Measurements from ENCODE around the gene HS1BP3. TPM values are rescaled to one million over a fixed set of nuclear protein-coding genes. Genes with fewer than 3 reads are reported as not detected.

HS1BP3 gene
- total RNA-seq, 4 donors from 2014 or later, result 7.1 to 41.8 (median 28.4) TPM

- intact Hi-C loops (cut with DNase I; ENCODE audit: low total_unique reads), result no loop called here
- TF ChIP-seq CTCF (IDR thresholded peaks at IDR 0.05) (no peak), POLR2A (IDR thresholded peaks at IDR 0.05) (no peak)
- H3K4me3 ChIP-seq, result no peak overlapping the region
- no peaks in the 10 kb centered on the region for H3K27me3 ChIP-seq
- H3K27ac ChIP-seq, result no peak overlapping the region
- DNase-seq, result no peak
- H3K9me3 ChIP-seq, result no peaks in the 10 kb centered on the region
- no peaks in the 10 kb centered on the region for H3K4me1 ChIP-seq
- H3K36me3 ChIP-seq, result no peaks in the 10 kb centered on the region
Observed at GRCh38 chr2:20625491-20626391, 25.2 kb downstream of the HS1BP3 start.

GRCh38 chr2:20624884-20625485, 25.9 kb downstream of the HS1BP3 start:
- TF ChIP-seq POLR2A (IDR thresholded peaks at IDR 0.05) (no peak), CTCF (IDR thresholded peaks at IDR 0.05) (no peak)
- H3K27me3 ChIP-seq, result no peaks in the 10 kb centered on the region
- no peaks in the 10 kb centered on the region for H3K9me3 ChIP-seq
- intact Hi-C loops (cut with DNase I; ENCODE audit: low total_unique reads), result no loop called here
- no peak overlapping the region for H3K27ac ChIP-seq
- DNase-seq, result no peak
- H3K36me3 ChIP-seq, result no peaks in the 10 kb centered on the region
- H3K4me1 ChIP-seq, result no peaks in the 10 kb centered on the region
- H3K4me3 ChIP-seq, result no peak overlapping the region

GRCh38 chr2:20624156-20624883, 26.6 kb downstream of the HS1BP3 start:
- Histone ChIP-seq H3K4me3 (no peak overlapping the region), H3K9me3 (no peaks in the 10 kb centered on the region), H3K27me3 (no peaks in the 10 kb centered on the region), H3K27ac (no peak overlapping the region), H3K4me1 (peaks cover 0 to 6% of the 10 kb centered on the region in 2 donors), H3K36me3 (no peaks in the 10 kb centered on the region)
- DNase-seq, result no peak
- no peak for TF ChIP-seq CTCF (IDR thresholded peaks at IDR 0.05)
- TF ChIP-seq POLR2A (IDR thresholded peaks at IDR 0.05), result no peak
- intact Hi-C loops (cut with DNase I; ENCODE audit: low total_unique reads), result no loop called here

GRCh38 chr2:20623741-20624155, 27.1 kb downstream of the HS1BP3 start:
- no peak overlapping the region for H3K27ac ChIP-seq
- H3K36me3 ChIP-seq, result no peaks in the 10 kb centered on the region
- intact Hi-C loops (cut with DNase I; ENCODE audit: low total_unique reads), result no loop called here
- no peaks in the 10 kb centered on the region for H3K9me3 ChIP-seq
- DNase-seq, result peak; percentile 13 to 15
- peaks cover 1 to 11% of the 10 kb centered on the region in 2 donors for H3K4me1 ChIP-seq
- no peak overlapping the region for H3K4me3 ChIP-seq
- H3K27me3 ChIP-seq, result no peaks in the 10 kb centered on the region
- TF ChIP-seq POLR2A (IDR thresholded peaks at IDR 0.05) (no peak), CTCF (IDR thresholded peaks at IDR 0.05) (no peak)
